SK-N-SH treated with all-trans-retinoic acid at 6 μM for 48 hours (cell line): ENCODE measurements around the gene EPS8.

Source experiments
- SNAI2 ChIP-seq: fragments of 250-450 bp; sonication (Bioruptor Pico); IDR thresholded peaks from 2 replicates; pipeline ENCODE4 v1.5.0; 2020; ENCODE audit warnings: mild to moderate bottlenecking, moderate library complexity
- TOX ChIP-seq: fragments of 250-450 bp; sonication (Bioruptor Pico); IDR thresholded peaks from 2 replicates; pipeline ENCODE4 v1.8.0; 2021; ENCODE audit warnings: mild to moderate bottlenecking, moderate library complexity, borderline replicate concordance

- TF ChIP-seq TOX (CRISPR knock-in tag) (no peak), SNAI2 (CRISPR knock-in tag) (no peak)
Measured at GRCh38 chr12:15693228-15693911, 95.8 kb downstream of the EPS8 start.
